ENCODE results near the gene CLTC. TPM values are rescaled to one million over a fixed set of nuclear protein-coding genes. Genes with fewer than 3 reads are reported as not detected.

CLTC gene
- total and polyA plus RNA-seq, 2 of the 13 experiments (the other 11 are each of a cell fraction or from before 2014, with no cell fraction given) = 134 to 283 TPM

- intact Hi-C loops (cut with micrococcal nuclease; ENCODE audit: unreplicated experiment) (loop anchor here (2.0 kb wide), 1 partner anchor 60 kb away; no protein-coding TSS in a partner anchor), in situ Hi-C loops (cut with HindIII; ENCODE audit: extremely low pct_ligation_motif_present, low pct_unique_long_range_greater_than_20kb) (no loop called here)
- no peak overlapping the region for H3K4me3 ChIP-seq (replicated peaks in 1 of 3; ENCODE audit: insufficient read depth in 1 of 3, low read depth in 2 of 3, low read length in 3 of 3)
- no peak for TF ChIP-seq REPIN1 (CRISPR knock-in tag; IDR thresholded peaks at IDR 0.05; ENCODE audit: borderline replicate concordance, low read depth)
- TF ChIP-seq NRL (CRISPR knock-in tag; IDR thresholded peaks at IDR 0.05; ENCODE audit: borderline replicate concordance) = no peak
- TF ChIP-seq CBX1 (IDR thresholded peaks at IDR 0.05; ENCODE audit: low read depth) = no peak
- TF ChIP-seq NCOA5 (CRISPR knock-in tag; IDR thresholded peaks at IDR 0.05) = no peak
- TF ChIP-seq NAIF1 (CRISPR knock-in tag; IDR thresholded peaks at IDR 0.05; ENCODE audit: borderline replicate concordance) = no peak
- TF ChIP-seq ZNF790 (CRISPR knock-in tag; IDR thresholded peaks at IDR 0.05; ENCODE audit: borderline replicate concordance) = no peak
- TF ChIP-seq ZNF704 (CRISPR knock-in tag; IDR thresholded peaks at IDR 0.05; ENCODE audit: borderline replicate concordance) = no peak
- TF ChIP-seq ETV6 (CRISPR knock-in tag; conservative IDR thresholded peaks at IDR 0.05) = no peak
- TF ChIP-seq ZBTB46 (CRISPR knock-in tag; IDR thresholded peaks at IDR 0.05; ENCODE audit: borderline replicate concordance) = no peak
- TF ChIP-seq ZNF333 (CRISPR knock-in tag; IDR thresholded peaks at IDR 0.05; ENCODE audit: borderline replicate concordance) = no peak
- no peak for TF ChIP-seq LBX2 (CRISPR knock-in tag; IDR thresholded peaks at IDR 0.05; ENCODE audit: borderline replicate concordance)
- TF ChIP-seq MAFK (conservative IDR thresholded peaks at IDR 0.05 in 1 of 2, IDR thresholded peaks at IDR 0.05 in 1 of 2; ENCODE audit: low read length in 2 of 2) = no peak
- no peaks in the 10 kb centered on the region for H3K9me3 ChIP-seq (ENCODE audit: low read length)
- H3K4me2 ChIP-seq (ENCODE audit: low read depth, low read length) = no peak overlapping the region
- ChIA-PET CTCF (ENCODE audit: low intra/inter-chr PET ratio, low total read pairs) (no interaction called here), POLR2A (interaction anchor here (0.5 to 2.0 kb wide), 2 partner anchors 20 to 479 kb away, joined by 3 to 6 read pairs; partner anchors contain the start of genes PTRH2 and VMP1)
- ATAC-seq (no peak), DNase-seq (ENCODE audit: low spot score) (no peak), FAIRE-seq (no peak)
- peaks cover 1% of the 10 kb centered on the region for H3K4me1 ChIP-seq (ENCODE audit: insufficient read depth, low read length)
- no TSS peak for BruUV-seq (replicated peaks)
- H3K9ac ChIP-seq (ENCODE audit: insufficient read depth, low read depth, low read length) = no peak overlapping the region
- H3K27ac ChIP-seq (ENCODE audit: extremely low read length, insufficient read depth, low read length) = no peak overlapping the region
- no peaks in the 10 kb centered on the region for H3K27me3 ChIP-seq (ENCODE audit: control insufficient read depth in 1 of 2, insufficient read depth in 2 of 2, low read length in 2 of 2)
- H2AFZ ChIP-seq (ENCODE audit: low read length) = no peak overlapping the region
- H3K36me3 ChIP-seq (replicated peaks in 1 of 2; ENCODE audit: control insufficient read depth in 1 of 2, insufficient read depth in 2 of 2, low read length in 2 of 2) = peaks cover 31 to 86% of the 10 kb centered on the region in 2 experiments
- 95% methylated on average over 2 of the region's 2 CpGs for WGBS (ENCODE audit: low lambda C conversion rate)
- no peaks in the 10 kb centered on the region for H4K20me1 ChIP-seq (ENCODE audit: insufficient read depth, low read length)
- H3K79me2 ChIP-seq (ENCODE audit: insufficient read depth, low read length) = peaks cover 2% of the 10 kb centered on the region
These were observed 68.8 kb downstream of the CLTC start for GRCh38 chr17:59688496-59688895.
